GM21381 (cell line): ENCODE results near the gene CDH23.

Source experiments
- ATAC-seq: cut with Tn5 transposase; IDR thresholded peaks from one replicate; pipeline ENCODE4 v1.9.1; 2021; ENCODE audit warnings: mild to moderate bottlenecking, moderate library complexity; ENCODE audit not compliant: unreplicated experiment

The CDH23 gene

DNA sequence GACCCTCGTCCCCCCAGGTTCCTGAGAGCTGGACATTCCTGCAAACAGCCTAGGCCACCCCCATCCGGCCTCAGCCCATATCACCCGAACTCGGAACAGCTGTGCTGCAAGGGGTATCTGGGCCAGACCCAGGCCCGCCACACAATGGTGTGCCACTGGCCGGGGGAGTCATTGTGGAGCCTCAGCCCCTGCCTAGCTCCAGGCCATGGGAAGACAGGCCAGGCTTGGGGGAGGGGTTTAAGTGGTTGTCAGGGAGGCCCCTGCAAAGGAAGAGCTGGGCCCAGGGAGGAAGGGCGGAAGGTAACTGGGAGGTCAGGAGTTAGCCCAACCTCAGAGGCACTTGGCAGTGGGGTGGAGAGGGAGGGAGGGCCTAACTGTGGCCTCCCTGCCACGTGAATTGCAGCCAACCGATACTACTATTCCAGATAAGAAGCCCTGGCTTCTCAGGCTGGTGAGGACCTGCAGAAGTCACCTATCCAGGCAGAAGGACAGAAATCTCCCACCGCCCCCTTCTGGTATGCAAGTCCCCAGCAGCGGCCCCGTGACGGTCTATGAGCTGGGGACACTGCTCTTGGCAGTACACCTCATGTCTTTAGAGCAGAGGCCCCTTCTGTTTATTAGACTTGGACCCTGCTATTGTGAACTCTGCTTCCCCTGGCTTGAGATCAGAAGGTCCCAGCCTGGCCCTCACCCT lies 349.8 kb downstream of the CDH23 start:
- no peak for ATAC-seq

DNA sequence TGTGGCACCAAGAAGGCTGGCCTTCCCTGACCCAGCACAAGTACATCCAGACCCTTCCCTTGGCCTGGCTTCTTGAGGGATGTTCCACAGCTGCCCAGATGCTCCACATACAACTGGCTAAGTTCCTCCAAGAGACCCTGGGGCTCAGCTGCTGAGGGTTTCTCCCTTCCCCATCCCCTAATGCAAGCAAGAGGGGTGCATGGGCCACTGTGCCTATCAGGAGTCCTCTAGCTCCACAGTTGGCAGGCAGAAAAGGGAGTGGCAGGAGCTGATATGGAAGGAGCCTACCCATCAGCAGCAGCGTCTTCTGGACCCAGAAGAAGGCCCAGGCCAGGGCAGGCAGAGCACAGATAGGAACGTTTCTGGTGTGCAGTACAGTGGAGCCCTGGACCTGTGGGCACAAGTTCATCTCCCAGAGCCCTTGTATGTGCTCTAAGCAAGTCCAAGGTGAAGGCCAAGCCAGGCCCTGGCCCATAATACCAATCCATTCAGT lies 350.4 kb downstream of the CDH23 start:
- ATAC-seq: no peak

DNA sequence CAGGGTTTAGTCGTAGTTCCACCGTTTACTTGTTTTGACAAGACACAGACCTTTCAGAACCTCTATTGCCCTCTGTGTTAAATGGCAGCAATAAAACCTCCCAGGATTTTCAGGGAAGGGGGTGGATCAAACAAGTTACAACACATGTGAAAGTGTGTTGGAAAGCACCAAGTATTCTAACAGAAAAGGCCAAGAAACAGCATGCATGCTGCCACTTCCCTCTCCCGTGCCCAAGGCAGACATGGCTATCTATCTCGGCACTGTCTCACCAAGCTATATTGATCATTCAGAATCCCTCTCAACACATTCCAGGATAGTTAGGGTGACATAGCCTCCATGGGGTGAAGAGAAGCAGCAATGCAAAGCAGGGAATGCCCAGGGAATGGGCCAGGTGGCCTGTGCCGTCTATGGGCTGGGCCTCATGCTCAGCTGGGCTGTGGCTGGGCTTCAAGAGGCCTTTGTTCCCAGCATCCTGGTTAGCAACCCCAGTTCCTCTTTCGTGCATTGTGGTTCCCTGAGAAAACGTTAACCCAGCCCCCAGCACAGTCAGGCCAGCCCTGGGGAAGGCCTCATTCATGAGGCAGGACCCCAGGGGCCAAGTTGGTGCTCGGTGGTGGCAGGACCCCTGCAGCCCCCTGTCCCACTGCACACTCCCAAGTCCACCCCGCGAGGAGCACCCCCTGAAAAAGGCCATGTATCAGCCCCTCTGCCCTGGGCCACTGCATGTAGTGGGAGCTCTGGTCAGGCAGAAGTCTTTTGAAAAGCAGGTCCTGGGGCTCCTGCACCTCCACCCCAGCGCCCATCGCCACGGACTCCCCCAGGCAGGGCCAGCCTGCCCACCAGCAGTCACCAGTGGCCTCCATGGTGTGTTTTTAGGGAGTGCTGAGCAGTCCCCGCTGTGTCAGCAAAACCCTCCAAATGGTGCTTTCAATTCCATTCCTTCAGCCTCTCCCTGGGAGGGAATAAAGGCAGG lies 351.1 kb downstream of the CDH23 start:
- ATAC-seq: no peak

DNA sequence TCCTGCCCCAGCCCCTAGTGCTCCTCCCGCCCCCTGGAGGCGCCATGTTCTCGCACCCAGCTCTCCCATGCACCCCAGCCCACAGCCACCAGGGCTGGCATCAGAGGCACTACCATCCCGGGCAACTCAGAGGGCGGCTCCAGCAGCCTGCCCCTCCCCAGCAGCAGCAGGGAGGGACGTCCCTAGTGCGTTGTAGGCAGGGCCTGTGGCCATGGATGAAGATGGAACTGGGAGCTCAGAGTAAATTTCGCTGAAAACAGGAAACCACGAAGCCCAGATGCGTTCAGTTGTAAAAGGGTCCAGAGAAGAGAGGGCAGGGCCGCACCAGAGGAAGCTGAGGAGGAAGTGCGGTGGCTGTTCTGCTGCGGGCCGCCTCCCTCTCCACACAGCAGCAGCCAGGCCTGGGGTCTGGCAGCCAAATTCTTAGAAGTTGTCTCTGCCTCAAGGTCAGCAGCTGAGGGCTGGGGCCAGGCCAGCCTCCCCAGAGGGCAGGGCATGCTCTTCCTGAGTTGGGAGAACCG lies 352.0 kb downstream of the CDH23 start:
- peak; percentile 53 for ATAC-seq

DNA sequence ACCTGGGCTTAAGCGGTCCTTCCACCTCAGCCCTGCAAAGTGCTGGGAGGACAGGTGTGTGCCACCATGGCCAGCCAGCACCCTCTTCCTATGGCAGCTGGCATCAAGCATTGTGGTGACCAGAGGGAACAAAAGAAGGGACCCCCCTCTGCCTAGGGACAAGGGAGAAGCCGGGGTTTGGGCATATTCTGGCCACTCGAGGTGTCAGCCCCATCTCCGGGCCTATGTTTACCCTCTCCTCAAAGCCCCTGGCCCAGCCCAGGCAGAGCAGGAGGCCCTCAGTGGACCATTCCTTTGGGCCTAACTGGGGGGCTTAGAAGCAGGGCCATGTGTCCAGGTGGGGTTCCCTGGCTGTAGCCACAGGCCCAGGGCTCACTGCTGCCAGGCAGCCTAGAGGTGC lies 352.7 kb downstream of the CDH23 start:
- no peak for ATAC-seq

DNA sequence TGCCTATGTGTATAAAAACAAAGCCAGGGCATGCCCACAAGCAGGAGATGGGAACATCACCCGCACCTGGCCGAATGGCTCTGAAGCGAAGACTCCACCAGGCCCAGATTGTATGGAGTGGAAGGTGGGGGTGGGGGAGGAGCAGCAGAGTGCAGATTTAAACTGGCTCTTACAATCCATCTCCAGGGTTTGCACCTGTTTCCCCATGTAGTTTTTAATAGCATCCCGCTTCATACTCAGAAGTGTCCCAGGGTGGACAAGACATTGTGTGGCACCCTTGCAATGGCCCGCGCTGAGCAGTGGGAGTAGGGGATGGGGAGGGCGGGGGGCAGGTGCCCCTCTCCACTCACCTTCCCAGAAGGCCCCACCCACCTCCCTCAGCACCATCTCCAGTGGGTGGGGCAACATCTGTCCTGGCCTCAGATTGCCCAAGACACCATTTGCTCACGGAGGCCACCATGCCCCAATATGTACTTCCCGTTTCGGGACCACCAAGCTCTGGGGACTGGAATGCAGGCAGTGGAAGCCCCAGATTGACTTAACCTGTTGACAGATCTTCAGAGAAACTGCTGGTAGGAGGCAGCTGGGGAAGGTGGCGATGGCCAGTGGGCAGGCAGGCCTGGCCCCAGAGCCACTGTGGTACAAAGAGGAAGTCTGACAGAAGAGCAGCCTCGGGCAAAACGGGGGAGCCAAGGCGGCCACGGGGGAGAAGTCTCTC lies 353.6 kb downstream of the CDH23 start:
- no peak for ATAC-seq

DNA sequence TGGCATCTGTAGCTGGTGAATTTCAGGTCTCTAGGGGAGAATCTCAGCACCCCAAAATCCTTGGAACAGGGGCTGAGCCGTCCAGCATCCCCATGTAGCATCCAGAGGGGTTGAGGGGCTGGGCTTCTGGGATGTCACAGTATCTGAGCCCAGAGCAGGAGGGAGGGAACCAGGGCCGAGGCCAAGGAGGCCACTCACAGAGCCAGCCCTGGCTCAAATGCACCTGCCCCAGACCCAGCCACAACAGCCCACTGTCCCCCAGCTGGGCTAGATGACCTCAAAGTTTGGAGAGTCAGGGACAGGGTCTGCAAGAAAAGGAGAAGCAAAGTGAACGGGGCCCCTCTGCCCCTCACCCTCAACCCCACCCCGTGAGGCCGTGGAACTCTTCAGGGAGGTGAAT lies 354.3 kb downstream of the CDH23 start:
- no peak for ATAC-seq

DNA sequence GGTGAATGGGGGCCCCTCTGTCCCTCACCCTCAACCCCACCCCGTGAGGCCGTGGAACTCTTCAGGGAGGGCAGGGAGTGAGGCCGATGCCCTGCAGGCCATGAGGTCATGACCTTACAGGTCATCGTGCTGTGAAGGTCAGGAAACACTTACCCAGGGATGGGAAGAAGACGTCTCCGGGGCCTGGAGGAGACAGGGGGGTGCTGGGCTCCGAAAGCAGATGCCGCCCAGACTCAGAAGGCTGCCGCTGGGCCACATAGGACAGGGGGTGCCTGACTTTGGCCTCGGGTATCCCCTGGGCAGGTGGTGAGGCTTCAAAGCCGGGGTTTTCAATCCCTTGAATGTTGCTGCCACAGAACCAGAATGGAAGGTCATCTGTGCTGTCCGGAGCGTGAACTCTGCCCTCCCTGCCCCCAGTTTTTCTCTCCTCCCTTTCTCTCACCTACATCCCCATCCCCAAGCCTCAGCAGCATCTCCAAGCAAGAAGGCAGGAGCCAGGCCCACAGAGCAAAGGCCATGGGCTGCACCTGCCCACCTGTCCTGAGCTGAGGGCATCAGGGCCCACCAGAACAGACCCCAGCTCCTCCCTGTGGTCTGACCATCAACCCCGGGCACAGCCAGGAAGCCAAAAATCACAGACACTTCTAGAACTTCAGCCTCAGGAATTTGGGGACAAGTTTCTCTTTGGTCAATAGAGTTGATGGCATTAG lies 354.9 kb downstream of the CDH23 start:
- ATAC-seq: no peak

DNA sequence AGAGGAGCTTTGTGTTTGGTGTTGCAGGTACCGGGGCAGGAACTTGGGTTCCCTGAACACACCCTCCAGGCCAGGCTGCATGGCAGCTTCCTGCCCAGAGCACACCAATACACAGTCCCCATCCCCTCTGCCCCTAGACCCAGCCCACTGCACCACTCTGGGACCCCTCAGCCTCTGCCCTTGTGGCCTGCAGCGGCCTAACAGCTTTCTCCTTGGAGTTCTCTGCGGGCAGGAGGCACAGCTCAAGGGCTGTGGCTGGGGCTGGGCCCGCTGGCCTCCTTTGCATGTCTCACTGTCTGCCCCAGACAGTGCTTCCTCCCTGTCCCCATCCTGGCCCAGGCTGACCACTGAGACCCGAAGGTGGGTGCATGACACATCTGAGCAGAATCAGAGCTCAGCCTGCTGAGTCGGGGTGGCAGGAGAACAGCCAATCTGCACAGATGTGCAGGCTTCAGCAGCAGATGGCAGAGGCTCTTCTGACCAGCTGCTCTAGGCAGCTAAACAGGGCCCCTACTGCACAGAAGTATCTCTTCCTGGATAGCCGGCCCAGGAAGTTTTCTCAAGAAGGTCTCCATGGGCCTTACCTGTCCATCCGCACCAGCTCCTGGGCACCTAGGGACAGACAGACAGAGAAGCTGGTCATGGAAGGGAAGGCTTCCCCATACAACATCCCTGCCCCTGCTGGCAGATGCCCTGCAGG lies 355.8 kb downstream of the CDH23 start:
- ATAC-seq: no peak

DNA sequence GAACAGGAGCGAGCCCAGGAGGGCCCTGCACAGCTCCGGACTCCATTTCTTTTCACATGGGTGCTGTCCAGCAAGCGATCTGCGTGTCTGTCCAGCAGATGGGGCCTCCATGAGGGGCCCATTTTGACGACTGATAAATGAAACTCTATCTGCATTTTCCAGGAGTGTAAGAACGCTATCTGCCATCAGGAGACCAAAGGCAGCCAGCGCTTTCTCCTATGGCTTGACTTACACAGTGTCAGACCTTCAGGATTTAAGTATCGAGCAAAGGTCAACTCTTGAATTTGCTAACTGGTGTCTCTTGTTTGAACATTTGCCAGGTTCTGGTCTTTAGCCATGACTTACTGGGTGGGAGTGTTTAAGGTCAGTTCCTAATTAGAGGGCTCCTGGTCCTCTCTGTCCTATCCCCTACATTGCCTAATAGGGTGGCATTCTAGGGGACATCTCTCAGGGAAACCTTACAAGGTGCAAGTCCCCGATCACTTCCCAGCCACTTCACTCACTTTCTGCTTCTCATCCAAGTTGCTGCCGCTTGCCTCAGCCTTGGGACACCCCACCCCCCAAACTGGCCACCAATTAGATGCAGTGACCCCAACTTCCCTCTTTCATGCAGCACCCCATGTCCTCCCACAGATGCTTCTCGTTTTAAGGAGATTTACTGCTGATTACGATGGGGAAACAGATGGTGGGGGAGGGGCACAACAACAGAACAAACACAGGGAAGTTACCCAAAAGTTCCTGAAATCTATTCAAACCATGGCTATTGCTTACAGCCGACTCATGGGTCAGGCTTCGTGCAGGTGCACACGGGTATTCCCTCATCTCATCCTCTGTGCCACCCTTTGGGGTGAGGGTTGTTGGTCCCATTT lies 356.6 kb downstream of the CDH23 start:
- ATAC-seq: no peak

DNA sequence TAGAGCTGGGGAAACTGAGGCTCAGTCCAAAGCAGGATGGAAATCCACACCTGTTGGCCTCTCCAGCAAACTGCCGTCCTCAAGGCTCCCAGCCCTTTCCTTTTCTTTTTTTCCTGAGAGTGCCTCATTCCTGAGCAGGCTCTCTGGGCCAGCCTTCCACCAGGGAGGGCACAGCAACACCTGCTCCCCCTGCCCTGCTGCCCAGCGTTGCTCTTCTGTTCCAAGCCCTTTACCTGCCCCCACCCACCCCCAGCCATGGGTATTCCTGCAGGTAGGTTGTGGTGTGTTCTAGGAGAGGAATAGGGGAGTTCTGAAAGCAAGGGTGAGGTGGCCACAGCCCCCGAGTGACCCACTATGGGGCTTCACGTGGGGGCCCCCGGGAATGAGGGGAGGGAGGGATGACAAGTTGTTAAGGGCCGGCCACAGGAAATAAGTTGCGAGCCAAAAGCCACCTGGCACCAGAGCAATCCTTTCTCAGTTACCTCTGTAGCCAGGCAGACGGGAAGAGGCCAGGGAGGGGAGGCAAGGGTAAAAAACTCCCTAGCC lies 357.3 kb downstream of the CDH23 start:
- no peak for ATAC-seq

DNA sequence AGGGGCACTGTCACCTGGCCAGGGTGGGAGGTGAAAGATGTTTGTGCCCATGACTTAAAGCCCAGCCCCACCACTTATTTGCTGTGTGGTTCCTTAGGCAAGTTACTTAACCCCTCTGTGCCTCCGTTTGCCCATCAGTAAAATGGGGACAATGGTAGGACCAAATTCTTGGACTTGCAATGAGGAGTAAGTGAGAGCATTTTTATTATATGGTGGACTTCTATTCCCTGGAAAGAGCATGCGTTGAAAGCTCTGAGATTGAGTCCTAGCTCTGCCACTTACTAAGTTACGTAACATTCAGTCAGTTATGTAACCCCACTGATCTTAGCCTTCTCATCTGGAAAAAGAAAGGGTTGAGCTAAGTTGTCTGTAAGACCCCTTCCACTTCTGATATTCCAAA lies 357.8 kb downstream of the CDH23 start:
- no peak for ATAC-seq

DNA sequence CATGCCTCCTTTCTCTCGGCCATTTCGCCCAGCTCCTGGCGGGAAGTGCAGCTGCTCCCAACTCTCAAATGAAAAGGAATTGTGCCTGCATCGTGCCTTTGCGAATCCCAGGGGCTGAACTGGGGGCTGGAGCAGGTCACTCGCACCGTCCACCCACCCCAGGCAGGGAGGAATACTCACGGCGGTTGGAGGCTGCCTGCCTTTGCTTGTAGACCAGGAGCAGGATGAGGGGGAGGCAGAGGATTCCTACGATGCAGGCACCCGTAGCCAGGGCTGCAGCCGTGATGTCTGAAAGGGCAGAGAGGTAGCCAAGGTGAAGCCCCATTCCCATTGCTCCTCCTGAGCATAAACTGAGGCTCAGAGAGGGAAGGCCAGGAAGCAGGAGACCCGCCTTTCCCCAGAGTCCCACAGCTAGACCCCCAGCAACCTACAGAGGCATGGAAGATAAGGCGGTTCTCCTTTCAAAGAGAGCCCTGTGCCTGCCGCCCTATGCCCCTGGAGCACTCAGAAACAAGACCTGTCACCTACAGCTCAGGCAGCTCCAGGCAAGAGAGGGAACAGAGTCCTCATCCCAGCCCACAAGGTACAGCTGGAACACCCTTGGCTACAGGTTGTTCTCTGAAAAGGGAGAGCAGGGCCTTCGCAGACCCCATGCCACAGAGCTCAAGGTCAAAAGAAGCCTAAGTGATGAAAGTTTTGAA lies 358.6 kb downstream of the CDH23 start:
- no peak for ATAC-seq

DNA sequence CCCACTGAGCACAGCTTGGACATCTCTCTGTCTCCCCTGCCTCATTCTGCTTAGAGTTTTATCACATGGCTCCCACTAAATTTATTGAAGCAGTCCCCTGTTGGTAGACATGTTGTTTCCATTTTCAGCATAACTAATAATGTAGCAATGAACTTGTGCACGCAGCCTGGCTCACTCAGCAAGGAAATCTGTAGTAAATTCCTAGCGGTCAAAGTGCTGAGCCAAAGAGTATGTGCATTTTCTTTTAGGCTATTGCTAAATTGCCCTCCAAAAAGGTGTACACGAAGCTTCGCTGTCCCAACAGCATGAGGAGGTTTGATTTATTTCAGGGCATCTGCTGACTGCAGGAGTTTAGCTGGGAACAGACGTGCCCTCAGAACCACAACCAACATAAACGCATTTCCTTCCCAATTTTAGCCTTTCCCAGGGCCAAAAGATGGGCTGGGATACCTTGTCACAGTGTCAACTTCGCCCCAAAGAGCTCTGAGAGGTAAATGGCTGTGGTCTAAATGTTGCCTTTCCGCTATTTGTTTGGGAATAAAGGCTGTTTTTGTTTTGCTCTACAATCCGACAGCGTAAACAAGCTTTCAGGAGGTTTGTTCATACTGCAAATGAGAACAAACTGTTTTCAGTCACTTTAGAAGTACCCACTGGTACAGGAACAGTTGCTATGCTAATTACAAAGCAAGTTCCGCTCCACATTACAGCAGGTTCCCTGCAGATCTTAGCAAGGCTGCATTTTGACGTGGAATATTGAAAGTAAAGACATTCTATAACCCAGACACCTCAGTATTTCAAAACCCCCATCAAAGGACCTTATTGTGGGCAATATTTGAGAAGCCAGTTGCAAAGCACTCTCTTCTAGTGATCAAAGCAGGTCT lies 359.8 kb downstream of the CDH23 start:
- ATAC-seq: no peak

DNA sequence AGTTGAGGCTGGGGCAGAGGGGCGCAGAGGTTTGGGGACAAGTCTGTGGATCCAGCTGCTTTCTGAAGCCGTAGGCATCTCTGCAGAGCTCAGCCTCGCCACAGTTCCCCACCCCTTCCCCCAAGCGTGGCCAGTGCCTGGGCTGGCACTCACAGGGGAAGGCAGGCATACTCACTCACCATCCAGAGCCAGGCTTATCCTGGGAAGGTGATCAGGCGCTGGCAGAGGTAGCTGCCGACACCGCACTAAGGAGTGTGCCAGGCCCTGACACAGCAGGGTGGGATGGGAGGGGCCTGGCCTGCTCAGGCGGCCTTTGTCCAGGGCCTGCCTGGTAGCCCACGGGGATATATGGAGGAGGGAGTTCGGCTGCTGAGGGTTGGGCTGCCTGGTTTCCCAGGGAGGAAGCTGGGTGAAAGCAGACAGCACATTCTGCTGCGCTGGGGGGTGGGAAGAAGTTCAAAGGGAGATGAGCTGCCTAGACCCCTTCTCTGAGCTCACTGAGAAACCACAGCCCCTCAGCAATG lies 360.7 kb downstream of the CDH23 start:
- ATAC-seq: no peak

DNA sequence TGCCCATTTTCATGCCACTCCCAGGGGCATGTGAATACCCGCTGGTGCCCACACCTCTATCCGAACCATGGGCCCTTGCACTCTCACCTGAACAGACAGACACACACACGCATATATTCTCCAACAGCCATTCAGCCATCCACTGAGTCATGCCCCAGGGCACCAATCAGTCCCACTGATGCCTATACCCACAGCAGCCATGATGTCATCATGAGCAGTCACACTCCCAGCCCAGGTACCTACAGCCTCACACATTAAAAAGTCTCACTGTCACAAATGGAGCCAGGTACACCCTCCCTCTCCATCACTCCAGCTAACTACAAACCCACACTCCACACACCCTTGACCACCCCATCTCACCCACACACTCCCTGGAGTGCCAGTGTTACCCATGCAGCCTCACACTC lies 364.4 kb downstream of the CDH23 start:
- no peak for ATAC-seq
